Measurements from ENCODE around the gene FOXL1.

FOXL1 gene

DNA sequence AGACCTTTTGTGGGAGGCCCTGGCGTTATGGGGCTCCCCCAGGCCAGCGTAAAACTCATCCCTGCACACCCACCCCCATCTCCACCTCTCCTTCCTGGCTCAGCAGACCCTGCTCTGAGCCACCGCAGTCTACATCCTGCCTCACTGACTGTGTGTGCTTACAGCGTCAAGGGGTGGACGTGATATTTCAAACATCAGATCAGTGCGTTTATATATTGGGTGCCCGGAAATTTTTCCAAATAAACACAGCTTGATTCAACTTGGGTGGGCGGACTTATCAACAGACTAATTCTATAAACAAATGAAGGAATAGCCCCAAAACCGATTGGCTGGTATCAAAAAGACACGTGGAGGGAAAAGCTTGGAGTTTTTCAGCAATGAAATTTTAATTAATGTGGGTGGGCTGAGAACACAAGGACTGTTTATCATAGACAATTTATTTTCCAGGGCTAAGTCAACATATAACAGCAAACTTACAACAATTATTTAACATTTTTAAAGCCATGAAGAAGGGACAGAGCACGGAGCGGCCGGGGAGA lies at the start of gene FOXL1:
TSS of gene FOXL1 (plus strand) at position 489 of the 539 bp plus-strand sequence. CDS start 175 bp downstream, outside the sequence.
- no peak for DNase-seq (ENCODE audit: low read depth in 1 of 2, low spot score in 1 of 2)

DNA sequence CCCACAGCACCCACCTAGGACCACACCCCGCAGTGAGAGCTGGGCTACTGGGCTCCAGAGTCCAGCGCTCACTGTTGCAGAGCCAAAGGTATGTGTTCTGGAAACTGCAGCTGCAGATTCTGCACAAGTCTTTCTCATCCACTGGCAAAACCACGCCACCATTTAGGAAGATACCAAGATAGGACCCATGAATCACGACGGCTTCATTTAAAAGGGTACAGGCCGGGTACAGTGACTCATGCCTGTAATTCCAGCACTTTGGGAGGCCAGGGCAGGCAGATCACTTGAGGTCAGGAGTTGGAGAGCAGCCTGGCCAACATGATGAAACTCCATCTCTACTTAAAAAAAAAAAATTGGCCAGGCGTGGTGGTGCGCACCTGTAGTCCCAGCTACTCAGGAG lies 49.2 kb upstream of the FOXL1 start:
- no peak for DNase-seq (ENCODE audit: low read depth in 1 of 2, low spot score in 1 of 2)

DNA sequence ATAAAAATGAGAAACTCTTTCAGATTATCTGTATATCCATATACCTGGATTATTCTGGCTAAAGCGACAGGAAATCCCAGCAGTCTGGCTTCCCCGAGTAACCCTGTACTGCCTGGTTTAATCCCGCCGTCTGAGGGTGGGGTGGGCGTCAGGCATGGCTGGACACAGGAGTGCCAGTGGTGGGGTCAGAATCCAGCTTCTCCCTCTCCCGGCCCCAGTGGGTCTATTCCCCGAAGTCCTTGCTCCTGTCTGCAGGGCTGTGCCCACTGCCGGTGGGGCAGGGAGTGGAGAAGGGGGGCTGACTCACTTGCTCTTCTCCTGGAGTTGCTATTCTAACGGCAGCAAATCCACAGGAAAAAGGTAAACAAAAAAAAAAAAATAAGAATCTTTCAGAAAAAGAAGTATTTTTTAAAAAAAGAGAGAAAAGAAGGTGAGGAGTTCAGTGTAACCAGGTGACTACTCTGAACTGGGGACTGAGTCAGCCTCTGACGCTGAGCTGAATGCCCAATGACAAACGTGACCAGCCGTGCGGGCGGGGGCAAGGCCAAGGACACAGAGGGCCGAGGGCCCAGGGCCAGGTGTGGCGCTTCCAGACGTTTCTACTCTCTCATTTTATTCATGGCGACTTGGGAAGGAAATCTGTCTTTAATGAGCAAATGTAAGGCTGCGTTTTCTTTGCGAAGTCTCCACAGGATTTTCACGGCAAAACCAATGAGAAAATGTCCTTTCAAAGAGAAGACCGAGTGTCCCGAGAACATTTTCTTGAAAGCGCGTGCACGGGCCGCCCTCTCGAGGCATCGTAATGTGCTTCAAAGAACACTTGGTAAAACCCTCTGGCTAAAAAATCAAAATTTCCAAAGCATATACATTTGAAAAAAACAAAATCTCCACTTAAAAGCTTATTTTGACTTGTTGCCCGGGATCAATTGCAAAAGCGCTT lies 47.8 kb upstream of the FOXL1 start:
- no peak for DNase-seq (ENCODE audit: low read depth in 1 of 2, low spot score in 1 of 2)

DNA sequence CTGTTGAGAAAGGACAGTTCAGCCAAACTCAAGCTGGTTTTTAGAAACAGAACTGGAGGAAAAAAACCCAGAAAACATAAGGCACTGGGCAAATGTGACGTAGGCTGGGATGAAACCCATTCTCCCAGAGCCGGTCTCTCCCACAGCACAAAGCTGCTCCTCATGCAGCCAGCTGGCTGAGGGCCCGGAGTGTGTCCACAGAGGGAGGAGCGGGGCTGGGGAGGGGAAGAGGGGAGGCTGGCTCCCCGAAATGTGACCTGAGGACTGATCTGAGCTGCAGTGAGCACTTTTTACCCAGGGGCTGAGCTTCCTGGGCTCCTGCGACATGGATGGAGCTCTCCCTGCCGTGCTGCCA lies 47.2 kb upstream of the FOXL1 start:
- DNase-seq (ENCODE audit: low read depth in 1 of 2, low spot score in 1 of 2), result no peak

DNA sequence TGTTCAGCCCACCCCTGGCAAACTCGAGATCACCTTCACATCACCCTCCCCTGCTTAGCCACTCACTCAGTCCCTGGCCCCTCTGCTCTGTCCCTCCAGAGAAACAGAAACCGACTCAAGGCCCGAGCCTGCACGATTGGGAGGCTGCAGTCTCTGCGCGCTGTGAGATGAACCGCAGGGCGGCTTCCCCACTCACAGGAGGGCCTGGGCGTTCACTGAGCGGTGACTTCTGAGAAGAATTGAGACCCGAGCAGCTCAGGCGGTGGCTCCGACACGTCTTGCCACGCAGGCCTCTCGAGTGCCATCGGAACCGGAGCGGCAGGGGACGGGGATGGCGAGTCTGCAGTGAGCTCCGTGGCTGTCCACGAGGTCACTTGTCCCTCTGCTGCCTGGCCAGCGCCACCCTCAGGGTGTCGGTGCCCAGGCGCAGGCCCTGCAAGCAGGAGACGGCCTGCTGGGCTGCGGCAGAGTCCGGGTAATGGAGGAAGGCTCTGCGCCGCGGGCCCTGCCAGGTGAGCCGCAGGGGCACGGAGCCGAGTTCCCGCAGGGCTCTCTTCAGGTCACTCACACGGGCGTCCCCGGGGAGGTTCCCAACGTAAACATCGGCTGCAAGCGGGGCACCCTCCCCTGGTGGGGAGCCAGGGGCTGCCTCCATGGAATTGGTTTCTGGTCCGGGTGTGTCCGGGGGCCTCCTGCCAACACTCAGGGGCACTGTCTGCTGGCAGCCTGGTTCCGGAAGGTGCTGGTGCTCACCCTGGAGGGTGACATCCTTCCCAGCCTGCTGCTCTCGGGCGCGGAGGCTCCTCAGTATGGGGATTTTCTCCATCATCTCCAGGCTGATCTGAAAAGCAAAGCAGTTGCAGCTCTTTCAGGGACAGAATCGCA lies 46.5 kb upstream of the FOXL1 start:
- no peak for DNase-seq (ENCODE audit: low read depth in 1 of 2, low spot score in 1 of 2)

DNA sequence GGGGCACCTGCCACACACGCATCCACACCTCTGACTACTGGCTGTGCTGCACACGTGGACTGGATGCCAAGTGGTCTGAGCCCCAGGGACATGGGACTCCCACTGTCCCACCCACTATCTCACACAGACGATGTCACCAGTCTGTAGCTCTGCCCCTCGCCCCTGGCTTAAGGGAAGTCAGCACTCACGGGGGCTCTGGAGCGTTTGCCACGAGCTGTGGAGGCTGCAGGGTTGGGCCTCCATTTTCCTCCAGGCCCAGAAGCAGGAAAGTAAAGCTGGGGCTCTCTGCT lies 45.9 kb upstream of the FOXL1 start:
- no peak for DNase-seq (ENCODE audit: low read depth in 1 of 2, low spot score in 1 of 2)

DNA sequence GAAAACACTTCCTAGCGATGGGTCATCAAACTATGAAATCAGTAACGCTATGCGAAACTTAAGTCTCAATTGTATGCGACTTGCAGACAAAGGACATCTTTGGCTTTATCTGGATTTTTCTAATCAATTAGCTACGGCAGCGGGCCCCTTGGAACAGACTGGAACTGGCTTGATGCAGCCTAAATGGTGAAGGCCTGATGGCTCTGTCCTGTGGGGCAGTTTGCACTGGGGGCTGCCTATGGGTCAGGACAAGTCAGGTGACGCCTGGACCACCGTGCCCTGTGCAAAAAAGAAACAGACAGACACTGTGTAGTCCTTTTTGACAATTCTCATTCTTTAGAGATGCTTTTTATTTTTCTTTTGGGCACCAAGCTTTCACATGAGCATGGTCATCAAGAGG lies 45.3 kb upstream of the FOXL1 start:
- no peak for DNase-seq (ENCODE audit: low read depth in 1 of 2, low spot score in 1 of 2)

DNA sequence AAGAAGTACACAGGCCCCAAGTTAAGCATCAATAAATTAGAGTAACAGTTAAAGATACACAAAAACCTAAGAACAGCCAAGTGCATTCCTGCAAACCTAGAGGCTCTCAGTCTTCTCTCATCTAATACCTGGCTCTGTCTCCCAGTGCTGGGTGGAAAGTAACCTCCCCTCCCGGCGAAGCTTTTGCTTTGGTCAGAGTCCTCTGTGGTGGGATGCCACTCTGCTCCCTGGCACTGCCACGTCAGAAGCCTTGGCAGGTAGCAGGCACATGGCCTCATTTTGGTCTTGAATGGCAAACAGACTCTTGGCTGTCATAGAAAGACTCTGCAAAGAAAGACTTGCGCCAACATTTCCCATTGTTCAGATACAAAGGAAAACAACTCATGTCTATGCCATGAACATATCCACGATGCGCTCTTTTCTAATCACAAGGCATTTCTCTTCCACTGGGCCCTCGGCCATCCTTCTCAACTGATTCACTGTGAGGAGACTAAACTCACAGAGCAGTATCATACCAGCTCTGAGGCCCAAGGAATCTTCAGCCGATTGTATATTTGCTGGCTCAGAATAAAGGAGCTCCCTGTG lies 44.5 kb upstream of the FOXL1 start:
- no peak for DNase-seq (ENCODE audit: low read depth in 1 of 2, low spot score in 1 of 2)

DNA sequence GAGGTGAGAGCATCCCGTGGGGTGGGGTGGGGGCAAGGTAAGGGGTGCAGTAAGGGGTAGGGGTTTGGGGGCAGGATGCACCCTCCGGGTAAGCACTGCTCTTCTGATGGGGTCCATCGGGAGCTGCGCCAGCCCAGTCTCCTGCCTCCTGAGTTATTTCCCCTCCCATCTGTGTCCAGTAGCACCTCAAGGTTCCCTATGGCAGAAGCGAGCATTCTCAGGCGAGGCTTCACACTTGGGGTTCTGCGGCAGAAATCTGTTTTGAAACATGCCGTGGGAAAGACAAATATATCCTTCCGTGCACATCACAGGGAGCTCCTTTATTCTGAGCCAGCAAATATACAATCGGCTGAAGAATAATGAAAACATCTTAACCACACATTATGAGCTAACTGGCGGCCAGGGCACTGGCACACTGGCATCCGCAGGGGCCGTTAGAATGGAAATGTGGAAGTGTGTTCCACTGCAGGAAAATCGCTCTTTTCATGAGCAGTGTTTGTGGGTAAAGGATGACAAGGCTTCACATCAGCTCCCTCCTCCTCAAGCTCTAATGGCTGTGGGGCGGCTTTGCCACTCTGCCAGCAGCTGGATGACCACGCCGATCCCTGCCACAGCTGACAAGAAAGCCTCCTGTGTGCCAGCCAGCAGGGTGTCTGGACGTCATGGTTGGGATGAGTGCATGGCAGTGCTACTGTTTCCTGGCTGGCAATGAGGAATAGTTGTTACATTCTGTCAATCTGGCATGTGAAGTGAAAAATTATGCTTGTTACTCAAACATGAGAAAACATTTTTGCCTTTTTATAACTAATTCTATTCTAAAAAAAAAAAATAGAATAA lies 43.4 kb upstream of the FOXL1 start:
- no peak for DNase-seq (ENCODE audit: low read depth in 1 of 2, low spot score in 1 of 2)

DNA sequence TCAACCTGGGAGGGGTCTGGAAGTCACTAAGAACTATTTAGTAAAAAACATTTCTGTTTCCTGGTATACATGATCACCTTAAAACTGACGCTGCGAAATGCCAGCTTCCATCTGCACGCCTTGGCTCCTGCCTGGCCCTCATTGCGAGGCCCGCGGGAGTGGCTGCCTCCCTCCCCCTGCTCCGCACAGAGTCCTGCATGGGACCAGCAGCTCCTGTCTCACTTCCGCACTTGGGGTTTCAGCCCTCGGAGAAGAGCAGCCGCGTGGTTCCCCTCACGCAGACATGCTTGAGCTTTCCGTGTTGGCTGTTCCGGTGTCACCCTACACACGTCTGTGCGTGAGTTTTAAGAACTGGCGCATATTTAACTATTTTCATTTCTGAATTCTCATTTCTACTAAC lies 41.7 kb upstream of the FOXL1 start:
- DNase-seq (ENCODE audit: low read depth in 1 of 2, low spot score in 1 of 2), result no peak

DNA sequence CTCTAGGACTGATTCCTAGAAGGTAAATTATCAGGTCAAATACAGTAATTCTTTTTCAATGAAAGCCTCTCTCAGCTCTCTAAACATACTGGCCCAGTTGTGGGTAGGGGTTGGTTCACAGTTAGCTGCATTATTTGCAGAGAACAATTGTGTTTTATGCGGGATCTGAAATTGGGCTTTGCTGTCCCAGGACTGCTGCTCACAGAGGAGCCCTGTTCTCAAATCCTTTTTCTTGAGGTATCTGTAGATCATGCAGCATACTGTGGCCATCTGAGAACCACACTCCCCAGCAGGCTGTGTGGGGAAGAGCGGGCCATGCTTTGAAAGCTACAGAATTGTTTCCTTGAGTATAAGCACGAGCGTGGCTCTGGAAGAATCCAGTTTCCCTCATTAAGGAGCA lies 40.9 kb upstream of the FOXL1 start:
- DNase-seq (ENCODE audit: low read depth in 1 of 2, low spot score in 1 of 2), result no peak

DNA sequence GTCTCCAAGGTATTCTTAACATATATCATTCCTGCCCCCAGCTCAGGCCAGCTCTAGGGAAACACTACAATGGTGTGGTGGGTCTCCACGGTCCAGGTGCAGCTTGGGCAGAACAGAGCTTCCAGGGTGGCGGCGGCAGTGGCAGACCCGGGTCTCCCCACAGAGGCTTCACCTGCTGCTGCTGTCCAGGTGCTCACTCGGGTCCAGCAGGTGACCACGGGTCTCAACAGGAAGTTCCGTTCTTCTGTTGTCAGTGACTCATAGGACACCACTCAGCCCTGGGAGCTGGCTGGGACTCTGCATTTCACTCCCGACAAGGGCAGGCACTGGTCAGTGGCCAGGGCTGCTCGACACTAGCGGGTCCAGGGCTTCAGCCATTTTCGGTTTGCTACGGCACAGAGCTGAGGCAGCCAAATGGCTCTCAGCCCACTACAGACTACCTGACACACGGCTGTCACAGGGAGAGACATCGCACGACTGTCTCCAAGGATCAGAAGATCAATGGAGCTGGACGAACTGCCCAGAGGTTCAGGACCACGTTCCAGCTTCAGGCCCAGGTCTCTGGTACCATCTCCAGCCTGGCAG lies 40.1 kb upstream of the FOXL1 start:
- DNase-seq (ENCODE audit: low read depth in 1 of 2, low spot score in 1 of 2), result no peak

DNA sequence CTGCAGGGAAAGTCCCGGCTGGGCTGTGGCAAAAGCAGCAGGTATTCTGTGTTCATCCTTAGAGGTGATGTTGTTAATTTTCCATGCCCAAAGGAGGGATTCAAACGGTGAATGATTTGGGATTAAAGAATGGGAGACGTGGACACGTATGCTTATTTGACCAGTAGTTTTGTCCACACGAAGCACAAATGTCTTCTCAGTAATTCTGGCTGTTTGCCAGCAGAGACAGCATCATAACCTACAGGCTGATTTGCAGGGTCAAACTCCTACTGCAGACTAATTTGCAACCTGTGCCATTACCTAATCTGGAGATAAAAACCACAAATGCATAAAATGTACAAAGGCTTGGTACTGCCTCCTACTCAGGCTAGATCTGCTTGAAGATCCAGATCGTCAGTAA lies 37.5 kb upstream of the FOXL1 start:
- DNase-seq (ENCODE audit: low read depth in 1 of 2, low spot score in 1 of 2), result no peak

DNA sequence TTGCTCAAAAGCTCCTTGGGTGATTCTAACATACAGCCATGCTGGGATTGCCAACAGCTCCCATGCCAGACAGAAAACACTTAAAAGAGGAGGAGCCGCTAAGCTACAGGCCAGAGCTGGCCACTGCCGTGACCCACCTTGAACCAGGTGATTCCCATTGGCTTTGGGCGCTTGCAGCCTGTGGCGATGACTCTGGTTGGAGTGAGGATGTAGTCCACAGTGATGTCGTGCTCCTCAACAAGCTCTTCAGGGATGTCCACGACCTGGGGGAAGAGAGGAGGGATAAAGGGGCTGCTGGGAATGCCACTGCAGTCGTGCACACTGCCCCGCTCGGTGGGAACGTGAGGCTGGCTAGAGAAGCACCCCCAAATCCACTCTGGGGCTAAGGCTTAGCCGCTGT lies 36.8 kb upstream of the FOXL1 start:
- DNase-seq (ENCODE audit: low read depth in 1 of 2, low spot score in 1 of 2), result no peak

DNA sequence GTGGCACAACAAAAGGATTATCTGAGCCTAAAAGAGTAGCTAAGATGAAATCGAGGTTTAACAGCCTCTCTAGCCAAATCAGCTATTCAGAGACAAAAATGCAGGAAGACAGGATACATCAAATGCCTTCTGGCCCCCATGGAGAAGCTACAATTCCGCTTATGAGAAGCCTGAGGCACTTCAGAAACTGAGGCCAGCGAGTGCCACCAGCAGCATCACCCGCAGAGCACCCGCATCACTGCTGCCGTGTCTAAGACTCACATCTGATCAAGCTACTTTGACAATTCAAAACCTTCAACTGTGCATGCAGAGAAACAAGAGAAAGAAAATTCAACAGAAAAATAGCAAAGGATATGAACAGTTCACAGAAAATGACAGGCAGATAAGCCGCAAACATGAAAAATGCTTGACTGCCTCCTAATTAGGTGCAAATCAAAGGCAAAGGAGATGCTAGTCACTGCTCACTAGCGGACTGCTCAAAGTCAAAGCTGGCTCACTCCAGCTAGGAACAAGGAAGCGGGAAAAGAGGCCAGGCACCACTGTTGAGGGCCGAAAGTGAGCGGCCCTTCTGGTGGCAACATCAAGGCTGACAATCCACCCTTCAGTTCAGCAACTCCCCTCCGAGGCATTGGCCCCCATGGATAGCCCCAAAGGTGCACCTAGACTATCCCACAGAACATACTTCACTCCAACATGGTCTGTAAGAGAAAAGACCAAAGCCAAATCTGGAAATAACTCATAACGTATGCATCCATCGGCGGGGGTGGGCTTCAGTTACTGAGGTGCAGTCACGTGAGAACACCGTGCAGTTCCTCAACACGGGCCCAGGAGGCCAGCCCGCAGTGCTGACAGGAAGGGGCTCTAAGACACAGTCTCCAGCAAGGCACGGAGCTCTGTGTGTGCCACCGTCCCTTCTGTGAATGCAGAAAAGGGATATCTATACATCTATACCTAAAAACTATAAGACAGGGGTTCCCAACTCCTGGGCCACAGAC lies 35.3 kb upstream of the FOXL1 start:
- DNase-seq (ENCODE audit: low read depth in 1 of 2, low spot score in 1 of 2), result no peak

DNA sequence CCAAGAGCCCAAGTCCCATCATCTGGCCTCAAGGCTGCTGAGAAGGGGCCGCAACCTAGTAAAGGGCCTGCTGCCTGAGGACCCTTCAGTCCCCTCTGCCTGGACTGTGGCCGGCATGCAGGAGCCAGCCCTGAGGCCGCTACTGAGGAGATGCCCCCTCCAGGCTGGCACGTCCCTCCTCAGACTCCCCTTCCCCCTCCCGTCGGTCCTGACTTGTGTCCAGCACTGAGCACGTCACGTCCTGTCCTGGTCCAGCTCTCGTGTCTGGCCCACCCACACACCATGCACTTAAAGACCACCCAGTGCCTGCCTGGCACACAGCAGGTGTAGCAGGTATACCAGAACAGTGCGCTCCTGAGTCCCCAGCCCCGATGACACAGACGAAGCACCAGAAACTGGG lies 32.9 kb upstream of the FOXL1 start:
- DNase-seq (ENCODE audit: low read depth in 1 of 2, low spot score in 1 of 2), result no peak

DNA sequence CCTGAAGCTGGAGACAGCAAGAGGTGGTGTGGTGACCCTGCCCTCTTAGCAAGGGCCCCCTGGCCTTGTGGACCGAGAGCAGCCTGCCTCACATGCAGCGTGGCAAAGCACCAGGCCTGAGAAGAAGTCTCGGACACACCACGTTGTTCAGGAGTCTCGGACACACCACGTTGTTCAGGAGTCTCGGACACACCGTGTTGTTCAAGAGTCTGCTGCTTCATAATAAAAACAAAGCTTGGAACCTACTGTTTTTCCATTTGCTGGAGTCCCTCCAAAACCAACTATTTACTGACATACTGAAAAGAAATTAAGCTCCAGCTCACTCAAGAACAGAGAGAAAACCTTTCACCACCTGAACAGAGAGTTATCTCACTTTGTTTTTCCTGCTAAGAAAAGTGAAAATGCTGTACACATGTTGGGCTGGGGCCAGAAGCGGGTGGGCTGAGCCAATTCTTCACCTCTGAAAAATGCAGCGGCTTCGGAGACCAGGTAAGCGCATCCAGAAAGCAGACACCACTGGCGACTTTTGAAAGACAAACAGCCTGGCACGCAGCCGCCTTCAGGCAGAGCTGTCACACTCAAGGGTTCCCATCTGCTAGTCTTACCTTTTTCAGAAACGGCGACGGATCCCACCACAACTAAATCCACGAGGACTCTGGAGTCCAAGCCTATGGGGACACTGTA lies 32.3 kb upstream of the FOXL1 start:
- no peak for DNase-seq (ENCODE audit: low read depth in 1 of 2, low spot score in 1 of 2)

DNA sequence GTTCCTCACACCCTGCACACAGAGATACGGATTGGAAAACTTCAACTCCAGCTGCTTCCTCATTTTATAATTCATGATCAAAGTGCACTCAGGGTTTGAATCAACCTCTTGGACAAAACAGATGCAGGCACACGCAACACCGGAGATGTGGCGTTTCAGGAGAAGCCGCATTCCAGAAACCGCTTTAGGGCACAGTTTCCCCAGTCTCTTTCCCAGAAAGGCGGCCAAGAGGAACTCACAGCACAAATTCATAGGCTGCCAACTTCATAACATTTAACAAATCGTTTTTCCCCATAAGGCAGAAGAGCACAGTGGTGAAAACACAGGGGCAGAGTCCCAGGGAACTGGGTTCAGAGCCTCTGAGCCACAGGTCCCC lies 31.7 kb upstream of the FOXL1 start:
- DNase-seq (ENCODE audit: low read depth in 1 of 2, low spot score in 1 of 2), result no peak

DNA sequence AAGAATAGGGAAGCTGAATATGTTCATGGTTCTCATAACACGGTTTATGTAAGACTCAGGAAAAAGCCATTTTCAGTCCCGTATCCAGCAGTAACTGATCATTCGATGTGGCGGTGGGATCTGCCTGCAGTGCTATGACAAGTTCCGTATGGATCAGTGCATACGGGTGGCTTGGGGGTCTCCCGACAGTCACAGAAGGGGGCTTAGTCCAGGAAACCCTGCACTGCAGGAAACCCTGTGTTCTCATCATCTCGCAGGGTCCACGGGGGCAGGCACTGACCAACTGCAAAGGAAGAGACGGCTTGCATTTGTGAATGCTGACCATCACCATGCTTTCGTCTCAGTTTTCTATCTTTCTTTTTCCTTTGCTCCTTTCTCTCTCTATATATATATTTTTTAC lies 31.1 kb upstream of the FOXL1 start:
- DNase-seq (ENCODE audit: low read depth in 1 of 2, low spot score in 1 of 2), result no peak
